ELR (cell line): ENCODE results near the gene CMC4.
A peak's percentile ranks its signal among the peaks of the same experiment; 100 is the strongest.

Experiments
- DNase-seq: peaks from one replicate; pipeline ENCODE4 v3.0.0-alpha.2; 2015; ENCODE audit warnings: low read depth

The CMC4 gene, protein sequence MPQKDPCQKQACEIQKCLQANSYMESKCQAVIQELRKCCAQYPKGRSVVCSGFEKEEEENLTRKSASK

DNA sequence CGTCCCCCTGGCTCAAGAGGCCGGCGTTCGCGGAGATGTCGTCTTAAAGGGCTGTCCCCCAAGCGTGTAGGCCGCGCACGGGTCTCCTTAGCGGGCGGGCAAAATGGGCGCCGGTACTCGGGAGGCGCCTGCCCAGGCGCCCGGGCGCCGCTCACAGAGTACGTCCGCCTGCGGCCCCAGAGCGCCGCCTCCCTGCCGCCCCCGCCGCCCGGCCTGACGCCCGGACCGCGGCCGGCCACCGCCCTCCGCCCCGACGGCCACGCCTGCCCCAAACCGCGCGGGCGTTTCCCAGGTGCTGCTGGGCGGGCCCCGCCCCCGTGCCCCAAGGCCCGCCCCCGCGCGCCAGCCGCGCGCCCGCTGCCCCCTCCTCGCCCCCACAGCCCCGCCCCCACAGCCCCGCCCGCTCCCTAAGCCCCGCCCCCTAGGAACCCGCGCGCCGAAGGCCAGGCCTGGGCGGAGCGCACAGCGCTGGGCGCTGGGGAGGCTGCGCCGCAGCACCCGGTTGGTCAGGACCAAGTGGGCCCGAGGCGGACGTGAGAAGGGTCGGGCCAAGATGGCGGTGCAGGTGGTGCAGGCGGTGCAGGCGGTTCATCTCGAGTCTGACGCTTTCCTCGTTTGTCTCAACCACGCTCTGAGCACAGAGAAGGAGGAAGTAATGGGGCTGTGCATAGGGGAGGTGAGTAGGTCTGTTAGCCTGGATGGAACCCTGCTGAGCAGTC lies at the start of gene CMC4, which contains the start of the genes BRCC3 and MTCP1:
Gene CMC4 (minus strand): TSS at position 162 of the 719 bp plus-strand sequence. CDS start 7,113 bp downstream, outside the sequence.
Gene BRCC3 (plus strand): TSS at position 534 of the 719 bp plus-strand sequence. CDS start 20 bp downstream, at position 554.
Gene MTCP1 (minus strand): TSS at position 162 of the 719 bp plus-strand sequence. CDS start 5,126 bp downstream, outside the sequence.
- peak; percentile 86 for DNase-seq

DNA sequence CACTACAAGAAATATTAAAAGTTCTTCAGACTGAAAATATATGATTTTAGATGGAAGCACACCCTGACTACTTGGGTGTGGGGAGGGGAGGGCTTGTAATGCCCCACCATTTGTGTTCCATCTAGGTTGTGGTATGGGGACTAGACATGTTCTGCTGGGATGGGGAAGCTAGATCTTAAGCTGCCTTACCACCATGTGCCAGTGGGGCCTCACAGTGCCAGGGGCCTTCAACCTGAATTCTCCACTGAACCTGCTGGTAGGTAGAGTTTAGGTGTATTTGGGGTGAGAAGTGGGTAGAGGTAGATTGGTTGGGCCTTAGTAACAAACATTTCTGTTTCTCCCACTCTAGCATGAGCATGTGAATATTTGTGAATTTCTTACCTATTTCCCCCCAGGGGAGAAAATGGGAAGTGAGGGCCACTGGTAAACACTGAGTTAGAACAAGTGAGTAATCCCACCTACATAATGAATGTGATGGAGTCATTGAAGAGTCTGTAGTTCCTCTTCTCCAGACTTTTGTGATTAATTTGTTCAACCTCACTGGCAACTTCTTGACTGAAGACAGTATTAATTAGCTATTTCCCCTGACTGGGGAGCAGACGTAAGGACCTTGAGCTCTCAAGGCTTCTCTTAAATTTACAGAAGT lies 44.4 kb upstream of the CMC4 start:
- no peak for DNase-seq

DNA sequence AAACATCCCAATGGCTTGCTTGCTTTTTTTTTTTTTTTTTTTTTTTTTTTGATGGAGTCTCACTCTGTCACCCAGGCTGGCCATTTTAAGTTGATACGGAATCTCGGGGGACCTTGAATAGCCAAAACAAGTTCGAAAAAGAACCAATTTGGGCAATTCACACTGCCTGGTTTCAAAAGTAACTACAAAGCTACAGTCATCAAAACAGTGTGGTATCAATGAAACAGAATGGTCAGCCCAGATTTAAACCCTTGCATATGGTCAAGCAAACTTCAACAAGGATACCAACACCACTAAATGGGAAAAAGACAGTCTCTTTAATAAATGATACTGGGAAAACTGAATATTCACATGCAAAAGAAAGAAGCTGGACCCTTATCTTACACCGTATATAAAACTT lies 42.2 kb upstream of the CMC4 start:
- no peak for DNase-seq

DNA sequence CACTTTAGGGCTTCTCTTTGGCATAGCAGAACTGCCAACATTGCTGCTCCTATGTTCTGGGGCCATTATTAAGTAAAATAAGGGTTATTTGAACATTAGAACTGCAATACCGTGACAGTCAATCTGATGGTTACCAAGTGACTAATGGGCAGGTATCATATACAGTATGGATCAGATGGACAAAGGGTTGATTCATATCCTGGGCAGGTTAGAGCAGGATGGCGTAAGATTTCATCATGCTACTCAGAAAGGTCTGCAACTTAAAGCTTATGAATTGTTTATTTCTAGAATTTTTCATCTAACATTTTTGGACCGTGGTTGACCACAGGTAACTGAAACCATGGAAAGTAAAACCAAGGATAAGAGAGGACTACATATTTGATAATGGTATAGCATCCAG lies 41.2 kb upstream of the CMC4 start:
- peak; percentile 35 for DNase-seq

DNA sequence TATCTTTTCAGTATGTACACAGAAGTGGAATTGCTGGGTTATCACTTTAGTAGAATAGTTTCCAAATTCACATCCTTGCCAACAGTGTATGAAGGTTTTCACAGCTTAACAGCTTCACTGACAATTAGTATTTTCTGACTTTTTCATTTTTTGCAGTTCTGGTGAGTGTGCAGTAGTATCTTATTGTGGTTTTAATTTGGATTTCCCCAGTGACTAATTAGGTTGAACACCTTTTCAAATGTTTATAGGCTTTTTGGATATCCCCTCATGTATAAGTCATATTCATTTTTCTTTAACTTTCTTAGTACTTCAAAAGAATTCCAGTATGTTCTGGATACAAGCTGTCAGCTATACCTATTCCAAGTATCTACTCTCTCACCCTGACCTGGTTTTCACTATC lies 37.5 kb upstream of the CMC4 start:
- DNase-seq = no peak

DNA sequence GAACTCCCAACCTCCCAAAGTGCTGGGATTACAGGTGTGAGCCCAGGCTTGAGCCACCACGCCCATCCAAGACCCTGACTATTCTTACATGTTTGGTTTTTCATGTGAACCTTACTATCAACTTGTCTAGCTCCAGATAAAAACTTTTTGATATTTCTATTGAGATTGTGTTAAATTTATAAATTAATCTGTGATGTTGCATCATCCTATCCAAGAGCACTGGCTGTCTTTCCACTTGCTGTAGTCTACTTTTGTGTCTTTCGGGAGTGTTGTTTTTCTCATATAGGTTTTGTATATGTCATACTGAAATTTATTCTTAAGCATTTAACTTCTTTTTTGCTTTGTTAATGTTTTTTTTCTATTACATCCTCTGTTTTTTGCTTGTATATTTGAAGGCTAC lies 35.0 kb upstream of the CMC4 start:
- DNase-seq = no peak

DNA sequence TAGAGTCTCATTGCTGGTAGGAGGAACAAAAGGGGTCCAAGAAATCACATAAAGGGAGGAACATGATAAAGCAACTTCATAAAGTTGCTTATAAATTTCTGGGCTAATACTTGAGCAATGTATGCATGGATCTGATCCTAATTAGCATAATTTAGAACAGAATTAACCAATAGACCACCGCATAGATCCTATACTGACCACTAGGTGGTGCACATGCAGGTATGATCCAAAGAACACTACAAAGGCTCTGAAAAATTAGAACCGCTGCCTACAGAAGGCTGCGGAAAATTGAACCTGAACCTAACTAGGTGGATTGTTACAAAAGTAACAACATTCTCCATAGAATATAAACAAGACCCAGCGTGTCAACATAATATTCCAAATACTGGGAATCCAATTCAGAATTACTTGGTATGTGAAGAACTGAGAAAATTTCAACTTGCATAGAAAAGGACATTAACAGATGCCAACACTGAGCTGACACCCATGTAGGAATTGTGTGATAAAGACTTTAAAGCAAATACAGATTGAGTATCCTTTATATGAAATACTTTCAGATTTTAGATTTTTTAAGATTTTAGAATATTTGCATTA lies 23.6 kb upstream of the CMC4 start:
- peak; percentile 50 for DNase-seq

DNA sequence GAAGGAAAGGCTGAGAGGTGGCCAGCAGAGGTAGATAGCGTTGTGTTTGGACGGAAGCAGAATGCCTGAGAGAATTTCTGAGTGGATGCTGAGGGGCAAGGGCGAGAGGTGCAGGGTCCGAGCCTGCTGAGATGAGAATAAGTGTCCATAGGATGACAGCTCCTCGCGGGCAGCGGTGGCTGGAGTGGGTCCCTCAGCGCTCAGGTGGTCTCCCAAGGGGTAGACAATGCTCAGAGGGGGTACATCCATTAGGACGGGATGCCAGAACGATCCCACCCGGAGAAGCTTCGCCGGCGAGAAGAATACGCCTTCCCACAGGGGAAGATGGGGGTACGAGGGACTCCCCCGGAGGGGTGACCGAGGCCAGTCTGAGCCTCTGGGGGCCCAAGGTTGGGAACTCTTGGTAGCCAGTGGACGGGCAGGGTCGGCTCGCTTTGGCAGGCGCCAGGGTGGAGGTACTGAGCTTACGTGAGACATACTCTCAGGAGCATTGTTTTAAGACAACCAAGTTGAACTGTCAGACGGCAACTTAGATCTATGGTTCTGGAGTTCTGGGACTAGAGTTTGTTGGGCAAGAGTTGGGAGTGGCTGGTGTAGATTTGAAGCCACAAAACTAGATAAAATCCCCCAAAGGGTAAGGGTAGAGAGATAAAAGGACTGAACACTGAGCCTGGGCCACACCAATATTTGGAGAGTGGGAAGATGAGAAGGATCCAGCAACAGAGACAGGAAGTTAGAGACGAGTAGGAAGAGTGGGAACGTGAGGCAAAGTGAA lies 16.2 kb upstream of the CMC4 start:
- no peak for DNase-seq

DNA sequence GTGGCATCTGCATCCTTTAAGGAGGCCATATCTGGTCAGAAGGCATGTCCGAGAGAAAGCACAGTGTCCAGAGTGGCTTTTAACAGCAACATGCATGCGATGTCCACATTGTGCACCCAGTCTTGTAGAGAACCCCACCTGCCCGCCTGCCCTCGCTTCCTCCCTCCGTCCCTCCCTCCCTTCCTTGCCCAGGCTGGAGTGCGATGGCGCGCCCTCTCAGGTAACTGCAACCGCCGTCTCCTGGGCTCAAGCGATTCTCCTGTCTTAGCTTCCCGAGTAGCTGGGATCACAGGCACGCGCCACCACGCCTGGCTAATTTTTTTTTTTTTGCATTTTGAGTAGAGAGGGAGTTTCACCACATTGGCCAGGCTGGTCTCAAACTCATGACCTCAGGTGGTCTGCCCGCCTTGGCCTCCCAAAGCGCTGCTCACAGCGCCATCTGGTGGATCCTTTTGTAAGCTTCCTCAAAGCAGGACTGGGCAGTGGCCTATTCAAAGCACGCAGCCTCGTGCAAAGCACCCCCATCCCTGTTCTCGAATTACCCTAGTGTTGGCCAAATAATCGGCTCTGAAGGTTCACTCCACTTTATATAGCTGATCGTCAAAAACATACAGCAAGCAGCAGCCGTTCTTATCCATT lies 15.4 kb upstream of the CMC4 start:
- DNase-seq = peak; percentile 47

DNA sequence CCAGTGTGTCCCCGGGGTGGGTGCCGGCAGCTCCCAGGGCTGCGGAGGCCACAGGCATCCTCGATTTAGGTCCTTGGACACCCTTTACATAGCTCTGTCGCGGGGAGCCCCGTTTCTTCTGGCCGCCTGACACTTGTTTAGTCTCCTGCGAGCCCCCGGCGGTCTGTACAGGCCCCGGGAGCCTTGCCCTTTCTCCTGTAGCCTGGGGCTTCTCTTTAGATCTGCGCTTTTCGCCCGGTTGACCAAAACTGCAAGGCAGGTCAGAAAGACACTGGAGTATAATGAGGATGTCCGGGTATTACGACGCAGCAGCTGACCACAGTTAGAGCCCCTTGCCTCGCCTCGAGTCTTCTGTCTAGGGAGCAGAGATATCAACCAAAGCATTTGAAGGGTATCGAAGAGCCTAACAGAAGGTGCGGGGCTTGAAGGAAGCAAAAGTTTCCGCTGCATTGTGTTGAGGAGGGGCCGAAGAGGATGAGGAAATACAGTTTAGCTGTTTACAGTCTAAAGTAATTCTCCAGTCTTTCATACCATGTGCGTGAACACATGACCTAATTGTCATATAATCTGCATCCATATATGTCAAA lies 851 bp upstream of the CMC4 start:
- DNase-seq = peak; percentile 28

DNA sequence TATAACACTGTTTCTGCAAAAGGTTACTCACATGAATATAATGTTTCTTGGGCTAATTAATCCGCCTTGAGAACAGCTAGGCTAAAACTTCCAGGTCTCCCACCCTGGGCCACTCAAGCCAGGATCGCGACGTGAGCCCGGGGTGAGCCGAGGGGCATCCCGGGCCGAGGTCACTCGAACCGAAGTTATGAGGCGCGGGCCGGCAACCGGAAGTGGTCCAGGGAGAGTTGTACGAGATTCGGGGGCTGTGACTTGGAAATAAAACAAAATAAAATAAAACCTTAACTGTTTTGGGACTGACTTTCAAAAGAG lies 317 bp downstream of the CMC4 start:
- no peak for DNase-seq

DNA sequence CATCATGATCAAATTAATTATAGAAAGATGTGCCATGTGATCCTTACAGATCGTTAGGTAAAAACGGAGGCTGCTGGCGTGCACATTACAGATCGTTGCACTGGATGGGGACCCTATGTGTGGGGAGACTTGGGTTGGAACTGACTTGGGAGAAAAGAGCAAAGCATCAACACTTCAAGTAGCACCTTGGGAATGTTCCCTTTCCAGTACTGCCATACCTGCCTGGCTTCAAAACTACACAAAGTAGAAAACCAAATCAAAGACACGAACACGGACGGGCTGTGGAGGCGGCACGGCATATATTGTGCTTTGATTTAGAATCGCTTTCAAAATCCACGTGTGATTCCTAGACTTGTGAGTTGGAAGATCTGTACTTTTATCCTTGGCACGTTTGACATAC lies 898 bp downstream of the CMC4 start:
- DNase-seq = peak; percentile 23

DNA sequence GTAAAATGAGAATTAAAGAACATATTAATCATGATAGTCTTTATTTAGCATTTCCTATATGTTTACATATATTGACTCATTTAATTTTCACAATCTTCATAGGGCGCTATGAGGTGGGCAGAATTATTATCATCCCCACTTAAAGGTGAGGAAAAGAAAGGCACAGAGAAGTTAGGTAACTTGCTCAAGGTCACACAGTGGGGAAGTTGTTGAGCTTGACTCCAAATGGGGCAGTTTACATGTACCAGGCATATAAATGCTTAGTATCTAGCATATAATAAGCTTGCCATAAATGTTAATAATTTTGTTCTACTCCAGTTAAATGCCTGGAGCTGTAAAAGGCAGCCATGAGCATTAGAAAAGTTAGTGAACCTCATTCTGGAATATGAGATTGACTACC lies 1.5 kb downstream of the CMC4 start:
- no peak for DNase-seq

DNA sequence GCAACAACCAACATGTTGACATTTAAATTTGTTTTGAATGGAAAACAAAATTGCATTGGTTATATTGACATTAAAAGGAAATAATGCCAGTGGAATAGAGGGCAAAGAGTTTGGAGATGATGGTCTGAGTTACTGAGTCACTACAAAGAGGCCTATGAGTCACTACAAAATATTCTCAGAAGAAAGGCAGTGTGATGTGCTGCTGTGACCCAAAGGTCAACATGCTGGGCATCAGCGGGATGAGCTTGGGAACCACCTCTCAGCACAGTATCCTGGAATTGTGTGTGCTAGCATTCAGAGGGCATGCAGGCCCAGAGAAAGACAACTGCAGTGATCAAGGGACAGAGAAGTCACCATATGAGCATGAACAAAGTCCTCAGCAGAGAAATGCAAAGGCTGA lies 2.8 kb downstream of the CMC4 start:
- DNase-seq = peak; percentile 84

DNA sequence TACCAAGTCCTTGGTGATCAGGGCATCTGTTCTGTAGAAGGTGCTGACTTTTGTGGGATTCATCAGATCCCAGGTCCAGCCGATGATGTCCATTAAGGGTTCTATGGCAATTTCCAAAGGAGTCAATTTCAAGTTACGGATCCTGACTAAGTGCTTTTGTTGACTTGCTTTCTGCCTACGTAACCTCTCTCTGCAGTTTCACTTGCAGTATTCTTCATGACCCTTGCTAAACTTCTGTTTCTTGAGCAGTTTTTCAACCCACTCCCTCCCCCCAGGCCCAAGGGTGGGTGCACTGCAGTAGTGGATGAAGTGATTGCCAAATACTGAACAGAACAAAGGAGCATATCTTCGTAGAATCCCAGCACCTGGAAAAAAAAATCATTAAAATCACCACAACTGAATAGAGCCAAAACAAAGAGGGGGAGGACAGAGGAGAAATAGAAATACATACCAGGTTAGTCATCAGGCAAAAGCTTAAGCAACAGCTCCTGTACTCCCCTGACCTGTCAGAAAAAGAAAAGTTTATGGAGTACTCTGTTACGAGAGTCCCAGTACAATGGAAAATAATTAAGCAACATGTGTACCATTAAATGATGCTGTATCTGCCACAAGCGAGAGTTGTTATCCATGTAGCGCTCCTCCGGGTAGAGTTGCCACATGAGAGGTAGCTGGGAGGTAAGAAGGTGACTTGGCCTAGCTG lies 5.8 kb downstream of the CMC4 start:
- DNase-seq = peak; percentile 56

DNA sequence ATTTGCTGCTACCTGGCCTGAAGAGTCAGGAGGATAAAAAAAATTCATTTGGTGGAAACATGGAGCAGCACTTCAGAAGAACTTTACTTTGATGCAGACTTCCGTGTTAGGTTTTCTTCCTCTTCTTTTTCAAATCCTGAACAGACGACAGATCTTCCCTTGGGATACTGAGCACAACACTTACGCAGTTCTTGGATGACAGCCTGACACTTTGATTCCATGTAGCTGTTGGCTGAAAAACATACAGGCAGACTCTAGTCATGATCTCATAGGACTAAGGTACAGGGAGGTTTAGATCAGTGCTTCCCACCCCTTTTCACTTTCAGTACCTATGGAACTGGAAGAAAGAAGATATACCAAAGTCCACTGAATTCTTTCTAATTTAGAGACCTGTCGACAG lies 9.2 kb downstream of the CMC4 start:
- no peak for DNase-seq

DNA sequence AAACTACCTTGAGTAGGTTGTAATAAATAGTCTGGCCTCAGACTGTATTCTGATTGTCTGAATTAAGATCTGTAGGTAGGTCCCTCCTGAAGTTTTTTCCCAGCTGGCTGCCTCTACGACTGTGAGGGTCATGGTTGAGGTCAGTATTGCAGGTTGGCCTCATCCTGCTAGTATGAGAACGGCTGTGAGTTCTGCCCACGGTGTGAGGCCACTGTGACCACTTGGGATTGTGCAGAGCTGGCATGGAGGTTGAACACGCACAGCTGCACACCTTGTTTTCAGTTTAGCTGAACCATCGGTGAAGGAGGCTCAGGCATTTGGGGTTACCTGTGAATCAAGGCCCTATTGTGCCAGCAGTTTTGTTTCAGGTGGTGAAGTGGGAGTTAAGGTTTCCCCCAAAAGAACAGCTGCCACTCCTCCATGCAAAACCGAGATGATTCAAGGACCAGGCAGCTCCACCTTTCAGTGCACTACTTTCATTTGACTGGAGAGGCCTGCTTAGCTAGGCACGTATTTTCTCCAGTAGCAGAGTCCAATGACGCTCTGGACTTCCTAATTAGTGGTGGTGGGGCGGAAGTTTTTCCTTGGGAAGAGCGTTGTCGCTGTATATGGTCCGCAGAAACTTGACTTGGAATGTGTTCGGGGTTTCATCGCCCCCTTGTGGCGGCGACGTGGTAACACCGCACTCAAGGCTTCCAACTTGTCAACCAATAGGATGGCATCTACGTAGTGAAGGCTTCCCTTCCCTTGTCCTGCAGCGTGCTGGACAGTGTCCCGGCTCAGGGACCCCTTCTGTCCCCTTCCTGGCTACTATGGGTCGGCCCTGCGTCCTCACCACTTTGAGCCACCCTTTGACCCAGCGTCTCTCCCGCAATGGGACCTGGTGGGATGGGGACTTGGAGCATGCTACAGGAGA lies 13.8 kb downstream of the CMC4 start:
- DNase-seq = peak; percentile 62

DNA sequence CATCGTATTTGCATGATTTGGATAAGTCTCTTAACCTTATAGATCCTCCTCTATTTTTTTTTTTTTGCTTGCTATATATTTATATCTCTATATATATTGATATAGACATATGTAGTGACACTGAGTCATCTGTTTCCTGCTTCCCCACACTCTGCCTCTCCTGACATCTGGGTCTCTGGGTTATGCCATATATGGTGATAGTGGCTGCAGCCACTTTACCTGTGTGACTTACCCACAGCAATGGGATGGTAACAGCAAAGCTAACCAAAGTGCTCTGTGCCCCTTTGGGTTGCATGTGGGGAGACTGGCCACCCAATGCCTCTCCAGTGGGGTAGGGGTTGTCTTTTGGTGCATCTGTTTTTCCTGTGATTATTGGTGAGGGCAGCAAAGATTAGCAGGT lies 14.5 kb downstream of the CMC4 start:
- no peak for DNase-seq

DNA sequence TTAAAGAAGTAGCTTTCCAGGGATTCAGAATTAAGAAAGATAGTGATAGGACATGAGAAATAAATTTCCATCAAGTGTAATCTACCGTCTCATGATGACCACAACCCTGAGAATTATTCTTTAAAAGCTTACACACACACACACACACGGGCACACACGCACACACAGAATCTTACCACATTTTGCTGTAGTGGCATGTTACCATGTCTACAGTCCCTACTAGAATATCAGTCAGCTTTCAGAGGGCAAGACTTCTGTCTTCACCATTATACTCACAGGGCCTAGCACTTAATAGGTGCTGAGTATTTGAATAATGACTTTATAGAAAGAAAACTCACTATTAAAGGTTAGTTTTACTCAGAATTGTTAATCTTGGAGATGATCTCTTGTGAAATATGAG lies 15.4 kb downstream of the CMC4 start:
- no peak for DNase-seq

DNA sequence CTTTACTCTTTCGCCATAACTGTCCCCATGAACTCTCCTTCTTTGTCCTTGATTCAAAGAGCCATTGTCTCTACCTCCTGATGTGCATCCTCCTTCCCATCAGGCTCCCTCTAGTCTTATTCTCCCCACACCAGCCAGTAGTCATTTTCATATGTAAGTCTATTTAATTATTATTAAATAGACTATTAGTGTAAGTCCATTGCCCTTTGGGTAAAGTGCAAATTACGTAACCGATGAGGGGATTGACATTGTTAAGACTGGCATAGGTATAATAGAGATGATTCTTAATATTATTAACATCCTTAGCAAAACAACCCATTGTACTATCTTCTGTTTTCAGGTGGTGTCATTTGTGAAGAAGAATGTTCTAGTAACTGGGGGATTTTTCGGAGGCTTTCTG lies 16.7 kb downstream of the CMC4 start:
- DNase-seq = no peak
